ENCODE results near the gene LEO1. TPM values are rescaled to one million over a fixed set of nuclear protein-coding genes. Genes with fewer than 3 reads are reported as not detected.
"Not testable (repeated sequence)": the region's sequence is repeated elsewhere in the genome, so short reads cannot be mapped to it uniquely, and the experiment has no call there.

Gene LEO1
- total RNA-seq, 4 donors from 2014 or later, result 8.6 to 45.3 (median 27.8) TPM

- no peak for TF ChIP-seq CTCF (IDR thresholded peaks at IDR 0.05)
- TF ChIP-seq POLR2A (IDR thresholded peaks at IDR 0.05), result no peak
- Histone ChIP-seq H3K4me3 (no peak overlapping the region), H3K36me3 (no peaks in the 10 kb centered on the region), H3K27me3 (no peaks in the 10 kb centered on the region), H3K4me1 (no peaks in the 10 kb centered on the region), H3K27ac (no peak overlapping the region), H3K9me3 (no peaks in the 10 kb centered on the region)
- no peak for DNase-seq
- intact Hi-C loops (cut with DNase I; ENCODE audit: low total_unique reads), result no loop called here
Observed at GRCh38 chr15:52004806-52005205, 33.2 kb upstream of the LEO1 start.

GRCh38 chr15:52003710-52004109 lies 32.1 kb upstream of the LEO1 start:
- Histone ChIP-seq H3K36me3 (no peaks in the 10 kb centered on the region), H3K4me1 (no peaks in the 10 kb centered on the region), H3K27me3 (no peaks in the 10 kb centered on the region), H3K9me3 (no peaks in the 10 kb centered on the region), H3K4me3 (no peak overlapping the region), H3K27ac (no peak overlapping the region)
- no peak for TF ChIP-seq CTCF (IDR thresholded peaks at IDR 0.05)
- no peak for TF ChIP-seq POLR2A (IDR thresholded peaks at IDR 0.05)
- intact Hi-C loops (cut with DNase I; ENCODE audit: low total_unique reads), result no loop called here
- no peak for DNase-seq

GRCh38 chr15:52003089-52003488 lies 31.5 kb upstream of the LEO1 start:
- H3K9me3 ChIP-seq; H3K4me3 ChIP-seq; intact Hi-C loops (cut with DNase I; ENCODE audit: low total_unique reads); H3K36me3 ChIP-seq; H3K27me3 ChIP-seq; H3K4me1 ChIP-seq; H3K27ac ChIP-seq; DNase-seq: not testable (repeated sequence)

GRCh38 chr15:52002351-52002750 lies 30.8 kb upstream of the LEO1 start:
- DNase-seq, result no peak
- H3K4me1 ChIP-seq, result no peaks in the 10 kb centered on the region
- no peaks in the 10 kb centered on the region for H3K9me3 ChIP-seq
- no peaks in the 10 kb centered on the region for H3K36me3 ChIP-seq
- TF ChIP-seq CTCF (IDR thresholded peaks at IDR 0.05) (no peak), POLR2A (IDR thresholded peaks at IDR 0.05) (no peak)
- H3K4me3 ChIP-seq, result no peak overlapping the region
- no peak overlapping the region for H3K27ac ChIP-seq
- intact Hi-C loops (cut with DNase I; ENCODE audit: low total_unique reads), result no loop called here
- no peaks in the 10 kb centered on the region for H3K27me3 ChIP-seq

GRCh38 chr15:51992953-51993352 lies 21.4 kb upstream of the LEO1 start:
- TF ChIP-seq CTCF (IDR thresholded peaks at IDR 0.05), result no peak
- no peak for TF ChIP-seq POLR2A (IDR thresholded peaks at IDR 0.05)
- no peak for DNase-seq
- Histone ChIP-seq H3K27me3 (no peaks in the 10 kb centered on the region), H3K27ac (no peak overlapping the region), H3K36me3 (no peaks in the 10 kb centered on the region), H3K9me3 (no peaks in the 10 kb centered on the region), H3K4me1 (no peaks in the 10 kb centered on the region), H3K4me3 (no peak overlapping the region)
- intact Hi-C loops (cut with DNase I; ENCODE audit: low total_unique reads), result no loop called here

- no peaks in the 10 kb centered on the region for H3K4me1 ChIP-seq
- H3K27ac ChIP-seq, result no peak overlapping the region
- TF ChIP-seq CTCF (IDR thresholded peaks at IDR 0.05), result no peak
- no peak for TF ChIP-seq POLR2A (IDR thresholded peaks at IDR 0.05)
- no peak for DNase-seq
- intact Hi-C loops (cut with DNase I; ENCODE audit: low total_unique reads), result no loop called here
- no peaks in the 10 kb centered on the region for H3K36me3 ChIP-seq
- H3K4me3 ChIP-seq, result no peak overlapping the region
- no peaks in the 10 kb centered on the region for H3K9me3 ChIP-seq
- H3K27me3 ChIP-seq, result no peaks in the 10 kb centered on the region
Observed at GRCh38 chr15:51991141-51991540, 19.6 kb upstream of the LEO1 start.
